GM19395 (cell line): ENCODE data around the gene SGTA.

ENCODE experiments used
- ATAC-seq: cut with Tn5 transposase; IDR thresholded peaks from one replicate; pipeline ENCODE4 v1.9.1; 2021; ENCODE audit warnings: mild to moderate bottlenecking, moderate library complexity; ENCODE audit not compliant: unreplicated experiment

SGTA gene

GRCh38 chr19:2731181-2731995, 51.7 kb downstream of the SGTA start:
- no peak for ATAC-seq

GRCh38 chr19:2729943-2730818, 52.9 kb downstream of the SGTA start:
- no peak for ATAC-seq

GRCh38 chr19:2728783-2729387, 54.2 kb downstream of the SGTA start:
- ATAC-seq: no peak

- ATAC-seq: no peak
Measured at GRCh38 chr19:2727640-2727944, 55.5 kb downstream of the SGTA start.

GRCh38 chr19:2726904-2727639, 56.0 kb downstream of the SGTA start:
- no peak for ATAC-seq

- no peak for ATAC-seq
Measured at GRCh38 chr19:2726160-2726855, 56.8 kb downstream of the SGTA start.

- no peak for ATAC-seq
Measured at GRCh38 chr19:2724148-2724557, 58.9 kb downstream of the SGTA start.

- no peak for ATAC-seq
Measured at GRCh38 chr19:2723747-2724146, 59.3 kb downstream of the SGTA start.

- ATAC-seq: no peak
Measured at GRCh38 chr19:2723345-2723715, 59.7 kb downstream of the SGTA start.

GRCh38 chr19:2722541-2723344, 60.3 kb downstream of the SGTA start:
- ATAC-seq: no peak

- ATAC-seq: no peak
Measured at GRCh38 chr19:2721570-2722540, 61.2 kb downstream of the SGTA start.

GRCh38 chr19:2720777-2721569, 62.1 kb downstream of the SGTA start, which contains the start of gene DIRAS1:
Gene DIRAS1, minus strand, starts transcription at chr19:2721372. Its CDS starts 3,566 bp downstream, at chr19:2717806.
- no peak for ATAC-seq

GRCh38 chr19:2719920-2720776, 62.9 kb downstream of the SGTA start:
- ATAC-seq: no peak

GRCh38 chr19:2719232-2719735, 63.8 kb downstream of the SGTA start:
- no peak for ATAC-seq

- ATAC-seq: no peak
Measured at GRCh38 chr19:2717638-2718541, 65.2 kb downstream of the SGTA start.
